ENCODE measurements around the gene MAPT.

Gene MAPT

DNA sequence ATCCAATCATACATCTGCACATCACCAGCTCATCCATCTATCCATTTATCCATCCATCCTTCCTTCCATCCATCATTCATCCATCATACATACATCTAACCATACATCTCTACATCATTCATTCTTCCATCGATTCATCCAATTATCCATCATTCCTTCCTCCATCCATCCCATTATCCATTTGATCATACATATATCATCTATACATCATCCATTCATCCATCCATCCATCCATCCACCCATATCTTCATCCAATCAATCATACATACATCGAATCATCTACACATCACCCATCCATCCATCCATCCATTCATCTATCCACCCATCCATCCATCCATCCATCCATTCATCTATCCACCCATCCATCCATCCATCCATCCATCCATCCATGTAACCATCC lies 75.4 kb downstream of the MAPT start:
- DNase-seq (ENCODE audit: low read depth in 3 of 3, low spot score in 1 of 3), result no peak

DNA sequence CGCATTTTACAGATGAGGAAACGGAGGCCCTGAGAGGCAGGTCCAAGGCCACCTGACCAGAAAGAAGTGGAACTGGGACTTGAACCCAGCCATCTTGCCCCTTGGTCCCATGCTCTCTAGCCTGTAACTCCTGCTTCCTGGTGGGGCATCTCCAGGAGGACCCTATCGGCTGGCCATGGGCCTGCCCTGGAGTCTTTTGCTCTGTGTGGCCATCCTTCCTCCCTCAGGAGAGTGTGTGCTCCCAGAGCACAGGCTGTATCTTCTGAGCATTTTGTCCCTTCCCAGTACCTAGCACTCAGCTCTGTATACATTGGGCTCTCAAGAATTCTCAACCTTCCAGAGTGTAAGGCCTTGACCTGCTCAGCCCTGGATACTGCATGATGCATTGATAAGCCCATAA lies 76.3 kb downstream of the MAPT start:
- no peak for DNase-seq (ENCODE audit: low read depth in 3 of 3, low spot score in 1 of 3)

DNA sequence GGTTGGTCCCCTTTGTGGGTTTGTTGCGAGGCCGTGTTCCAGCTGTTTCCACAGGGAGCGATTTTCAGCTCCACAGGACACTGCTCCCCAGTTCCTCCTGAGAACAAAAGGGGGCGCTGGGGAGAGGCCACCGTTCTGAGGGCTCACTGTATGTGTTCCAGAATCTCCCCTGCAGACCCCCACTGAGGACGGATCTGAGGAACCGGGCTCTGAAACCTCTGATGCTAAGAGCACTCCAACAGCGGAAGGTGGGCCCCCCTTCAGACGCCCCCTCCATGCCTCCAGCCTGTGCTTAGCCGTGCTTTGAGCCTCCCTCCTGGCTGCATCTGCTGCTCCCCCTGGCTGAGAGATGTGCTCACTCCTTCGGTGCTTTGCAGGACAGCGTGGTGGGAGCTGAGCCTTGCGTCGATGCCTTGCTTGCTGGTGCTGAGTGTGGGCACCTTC lies 77.4 kb downstream of the MAPT start:
- DNase-seq (ENCODE audit: low read depth in 3 of 3, low spot score in 1 of 3), result no peak

DNA sequence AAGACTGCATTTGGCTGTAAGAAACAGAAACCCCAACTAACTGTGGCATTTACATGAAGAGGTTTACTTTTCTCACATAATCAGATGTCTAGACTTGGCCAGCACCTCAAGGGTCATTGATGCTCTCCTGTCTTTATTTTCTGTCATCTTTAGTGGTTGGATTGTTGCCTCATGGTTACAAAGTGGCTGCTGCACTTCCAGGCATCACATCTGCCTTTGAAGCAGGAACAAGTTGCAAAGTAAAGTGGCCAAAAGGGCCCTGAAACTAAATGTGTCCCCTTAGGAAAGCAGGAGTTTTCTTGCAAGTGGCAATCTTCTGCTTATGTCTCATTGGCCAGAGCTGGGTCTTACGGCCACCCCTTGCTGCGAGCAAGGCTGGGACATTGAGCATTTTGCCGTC lies 78.2 kb downstream of the MAPT start:
- DNase-seq (ENCODE audit: low read depth in 3 of 3, low spot score in 1 of 3), result no peak

DNA sequence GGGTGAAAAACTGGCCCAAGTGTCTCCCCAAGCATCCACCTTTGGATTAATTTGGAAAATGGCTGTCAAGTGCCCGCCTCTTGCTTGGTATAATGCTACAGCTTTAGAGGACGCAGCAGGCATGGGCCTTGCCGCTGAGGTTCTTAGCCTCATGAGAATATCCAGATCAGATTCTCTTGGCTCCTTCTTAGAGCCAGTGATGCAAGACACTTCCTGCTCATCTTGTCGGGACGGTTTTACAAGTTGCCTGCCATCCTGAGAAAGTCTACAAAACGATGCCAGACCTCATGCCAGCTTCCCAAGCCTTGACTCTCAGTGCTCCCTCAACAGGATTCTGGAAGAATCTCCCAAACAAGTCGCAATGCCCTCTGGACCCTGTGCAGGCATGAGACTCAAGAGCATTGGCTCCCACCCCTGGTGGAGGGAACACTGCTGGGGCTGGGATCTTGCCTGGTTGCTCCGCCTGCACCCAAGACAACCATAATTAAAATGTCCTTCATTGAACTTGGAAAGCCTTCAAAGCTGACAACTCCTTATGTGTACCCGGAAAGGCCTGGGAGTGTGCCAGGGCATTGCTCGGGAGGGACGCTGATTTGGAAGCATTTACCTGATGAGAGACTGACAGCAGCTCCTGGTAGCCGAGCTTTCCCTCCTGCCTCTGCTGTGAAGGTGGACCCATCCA lies 78.9 kb downstream of the MAPT start:
- no peak for DNase-seq (ENCODE audit: low read depth in 3 of 3, low spot score in 1 of 3)

- no peak for DNase-seq (ENCODE audit: low read depth in 3 of 3, low spot score in 1 of 3)
Measured at GRCh38 chr17:45973946-45974859, 79.8 kb downstream of the MAPT start.

DNA sequence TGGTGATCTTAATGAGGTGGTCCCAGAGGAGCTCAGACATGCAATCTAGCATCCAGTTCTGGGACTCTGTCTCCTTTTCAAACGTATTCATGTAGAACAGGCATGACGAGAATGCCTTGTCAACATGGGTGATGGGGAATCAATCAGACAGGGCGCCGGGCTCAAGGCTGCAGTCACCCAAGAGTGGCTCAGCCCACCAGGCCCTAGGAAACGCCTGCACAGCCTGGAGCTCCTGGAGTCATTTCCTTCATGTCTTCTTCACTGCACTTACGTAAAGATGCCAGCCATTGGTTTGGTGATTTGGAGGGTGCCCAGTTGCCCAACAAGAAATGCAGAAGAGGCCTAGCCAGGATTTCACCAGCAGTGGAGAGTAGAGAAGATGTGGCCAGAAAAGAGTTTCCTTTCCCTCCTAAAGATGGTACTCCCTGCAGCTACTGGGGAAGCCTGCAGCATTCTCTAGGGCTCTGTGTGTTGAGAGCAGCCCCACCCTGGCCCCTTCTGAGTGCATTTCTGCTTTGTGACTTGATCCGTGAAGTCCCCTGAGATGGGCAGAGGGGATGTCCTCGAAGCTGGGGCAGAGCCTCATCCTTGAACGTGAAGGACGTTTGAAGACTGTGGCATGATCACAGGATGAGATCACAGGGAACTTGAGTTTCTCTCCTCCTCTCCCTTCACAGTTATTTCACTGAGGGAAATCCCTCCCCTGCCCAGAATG lies 80.7 kb downstream of the MAPT start:
- no peak for DNase-seq (ENCODE audit: low read depth in 3 of 3, low spot score in 1 of 3)

- no peak for DNase-seq (ENCODE audit: low read depth in 3 of 3, low spot score in 1 of 3)
Measured at GRCh38 chr17:45975640-45976295, 81.4 kb downstream of the MAPT start.

DNA sequence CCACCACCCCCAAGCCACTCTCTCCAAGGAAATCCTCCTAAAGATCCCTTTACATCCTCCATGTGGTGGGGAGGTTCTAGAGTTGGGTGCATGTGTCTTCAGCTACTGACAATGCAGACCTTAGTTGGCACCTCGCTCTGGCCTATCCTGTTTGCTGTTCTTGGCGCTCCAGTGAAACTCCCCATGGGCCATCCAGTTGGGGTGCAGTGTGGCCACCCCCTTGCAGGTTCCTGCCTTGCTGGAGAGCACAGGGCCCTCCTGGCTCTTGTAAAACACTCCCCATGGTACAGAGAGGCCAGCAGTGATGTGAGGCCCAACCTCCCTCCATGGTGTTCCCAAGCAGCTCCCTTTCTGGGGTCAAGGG lies 82.0 kb downstream of the MAPT start:
- no peak for DNase-seq (ENCODE audit: low read depth in 3 of 3, low spot score in 1 of 3)

DNA sequence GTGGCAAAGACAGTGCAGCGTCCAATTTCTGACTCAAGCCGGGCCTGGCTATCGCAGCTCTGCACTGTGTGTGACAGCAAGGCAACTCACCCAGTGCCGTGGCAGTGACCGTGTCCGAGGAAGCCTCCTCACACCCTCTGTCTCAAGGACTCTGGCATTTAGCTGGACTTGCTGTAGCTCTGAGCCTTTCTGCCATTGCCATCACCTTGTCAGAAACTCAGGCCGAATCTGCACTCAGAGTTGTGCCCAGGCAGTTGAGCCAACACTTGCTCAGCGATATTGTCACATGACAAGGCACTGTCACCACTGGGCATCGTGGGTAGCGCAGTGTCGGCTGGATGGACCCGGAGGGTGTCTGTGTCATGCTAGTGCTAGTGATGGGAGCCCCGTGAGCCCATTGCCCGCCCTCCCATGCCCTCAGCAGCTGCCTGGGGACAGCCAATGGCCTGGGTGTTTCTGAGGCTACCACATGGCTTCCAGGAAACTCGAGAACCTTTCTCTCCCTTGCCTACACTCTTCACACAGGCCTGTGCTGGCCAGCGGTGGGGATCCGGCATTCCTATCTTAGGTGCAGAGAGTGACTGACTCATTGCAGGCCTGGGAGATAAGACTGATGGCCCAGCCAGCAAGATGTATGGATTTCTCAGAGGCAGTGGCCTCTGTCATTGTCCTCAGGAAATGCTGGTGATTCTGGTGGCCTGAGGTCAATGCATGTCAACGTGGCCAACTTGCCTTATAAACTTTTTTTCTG lies 82.6 kb downstream of the MAPT start:
- no peak for DNase-seq (ENCODE audit: low read depth in 3 of 3, low spot score in 1 of 3)

DNA sequence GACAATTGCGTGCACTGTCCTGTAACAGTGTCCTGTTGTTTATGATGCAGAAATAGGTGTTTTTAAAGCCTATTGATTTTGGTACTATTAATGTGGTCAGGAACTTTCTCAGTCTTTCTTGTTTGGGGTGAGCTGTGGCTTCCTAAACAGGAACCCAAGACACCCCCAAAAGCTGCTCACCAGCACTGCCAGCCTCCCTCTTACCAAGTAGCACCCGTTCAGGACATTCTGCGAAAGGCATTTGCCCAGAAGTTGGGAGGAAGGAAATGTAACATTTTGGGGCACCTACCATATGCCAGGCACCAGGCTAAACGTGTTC lies 83.1 kb downstream of the MAPT start:
- DNase-seq (ENCODE audit: low read depth in 3 of 3, low spot score in 1 of 3), result no peak

- no peak for DNase-seq (ENCODE audit: low read depth in 3 of 3, low spot score in 1 of 3)
Measured at GRCh38 chr17:45977976-45978626, 83.7 kb downstream of the MAPT start.

GRCh38 chr17:45979137-45979536 lies 84.8 kb downstream of the MAPT start:
- no peak for DNase-seq (ENCODE audit: low read depth in 3 of 3, low spot score in 1 of 3)

DNA sequence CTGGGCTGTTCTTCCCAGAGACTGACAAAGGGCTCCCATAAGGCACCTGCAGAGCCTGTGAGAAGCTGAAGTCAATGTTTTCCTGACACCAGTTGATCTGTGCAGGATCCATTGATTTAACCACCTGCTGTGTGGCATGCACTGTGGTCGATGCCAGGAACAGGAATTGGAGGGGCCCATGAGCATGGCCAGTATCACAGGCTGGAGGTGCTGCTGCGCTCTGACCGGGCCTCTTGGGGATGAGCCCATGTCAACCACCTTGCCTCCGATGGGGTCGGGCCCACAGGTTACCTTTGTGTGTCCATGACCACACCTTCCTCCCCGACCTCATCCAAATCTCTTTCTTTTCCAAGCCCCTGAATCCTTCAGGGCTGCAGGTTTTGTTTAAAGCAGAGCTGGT lies 86.5 kb downstream of the MAPT start:
- no peak for DNase-seq (ENCODE audit: low read depth in 3 of 3, low spot score in 1 of 3)

GRCh38 chr17:45981306-45981705 lies 87.0 kb downstream of the MAPT start:
- DNase-seq (ENCODE audit: low read depth in 3 of 3, low spot score in 1 of 3), result no peak

GRCh38 chr17:45982791-45983613 lies 88.6 kb downstream of the MAPT start:
- DNase-seq (ENCODE audit: low read depth in 3 of 3, low spot score in 1 of 3), result no peak

DNA sequence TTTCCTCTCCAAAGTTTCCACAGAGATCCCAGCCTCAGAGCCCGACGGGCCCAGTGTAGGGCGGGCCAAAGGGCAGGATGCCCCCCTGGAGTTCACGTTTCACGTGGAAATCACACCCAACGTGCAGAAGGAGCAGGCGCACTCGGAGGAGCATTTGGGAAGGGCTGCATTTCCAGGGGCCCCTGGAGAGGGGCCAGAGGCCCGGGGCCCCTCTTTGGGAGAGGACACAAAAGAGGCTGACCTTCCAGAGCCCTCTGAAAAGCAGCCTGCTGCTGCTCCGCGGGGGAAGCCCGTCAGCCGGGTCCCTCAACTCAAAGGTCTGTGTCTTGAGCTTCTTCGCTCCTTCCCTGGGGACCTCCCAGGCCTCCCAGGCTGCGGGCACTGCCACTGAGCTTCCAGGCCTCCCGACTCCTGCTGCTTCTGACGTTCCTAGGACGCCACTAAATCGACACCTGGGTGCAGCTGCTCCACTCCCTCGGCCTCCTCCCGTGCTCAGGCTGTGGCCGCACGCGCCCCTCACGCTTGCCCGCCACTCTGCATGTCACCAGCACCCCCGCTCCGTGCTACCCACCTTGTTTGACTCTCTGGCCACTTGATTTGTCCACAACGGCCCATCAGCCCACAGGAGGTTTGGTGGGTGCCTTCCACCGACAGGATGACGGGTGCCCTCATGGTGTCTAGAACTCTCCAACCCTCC lies 89.4 kb downstream of the MAPT start:
- DNase-seq (ENCODE audit: low read depth in 3 of 3, low spot score in 1 of 3), result no peak

DNA sequence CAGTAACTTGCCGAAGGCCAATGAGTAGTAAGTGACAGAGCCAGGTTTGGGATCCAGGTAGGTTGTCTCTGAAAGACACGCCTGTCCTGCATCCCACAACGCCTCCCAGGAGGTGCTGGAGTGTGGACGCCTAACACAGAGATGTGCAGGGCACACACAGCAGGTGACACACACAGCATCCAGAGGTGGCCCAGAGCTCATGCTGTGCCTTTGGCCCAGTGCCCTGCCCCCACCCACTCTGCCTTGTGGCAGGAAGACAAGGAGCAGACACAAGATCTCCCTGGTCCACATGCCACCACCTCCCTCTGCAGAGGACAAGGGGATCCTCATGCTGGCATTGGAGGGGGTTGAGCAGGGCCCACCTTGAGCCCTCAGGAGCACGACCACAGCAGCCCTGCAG lies 90.0 kb downstream of the MAPT start:
- no peak for DNase-seq (ENCODE audit: low read depth in 3 of 3, low spot score in 1 of 3)

GRCh38 chr17:45985447-45985846 lies 91.1 kb downstream of the MAPT start:
- no peak for DNase-seq (ENCODE audit: low read depth in 3 of 3, low spot score in 1 of 3)
